HG02571 (cell line): ENCODE measurements around the gene EIF3CL.
A peak's percentile ranks its signal among the peaks of the same experiment; 100 is the strongest.
"Not testable (repeated sequence)": the region's sequence is repeated elsewhere in the genome, so short reads cannot be mapped to it uniquely, and the experiment has no call there.

Source experiments
- ATAC-seq: cut with Tn5 transposase; IDR thresholded peaks from one replicate; pipeline ENCODE4 v1.9.1; 2021; ENCODE audit warnings: mild to moderate bottlenecking, moderate library complexity; ENCODE audit not compliant: unreplicated experiment

Gene EIF3CL

DNA sequence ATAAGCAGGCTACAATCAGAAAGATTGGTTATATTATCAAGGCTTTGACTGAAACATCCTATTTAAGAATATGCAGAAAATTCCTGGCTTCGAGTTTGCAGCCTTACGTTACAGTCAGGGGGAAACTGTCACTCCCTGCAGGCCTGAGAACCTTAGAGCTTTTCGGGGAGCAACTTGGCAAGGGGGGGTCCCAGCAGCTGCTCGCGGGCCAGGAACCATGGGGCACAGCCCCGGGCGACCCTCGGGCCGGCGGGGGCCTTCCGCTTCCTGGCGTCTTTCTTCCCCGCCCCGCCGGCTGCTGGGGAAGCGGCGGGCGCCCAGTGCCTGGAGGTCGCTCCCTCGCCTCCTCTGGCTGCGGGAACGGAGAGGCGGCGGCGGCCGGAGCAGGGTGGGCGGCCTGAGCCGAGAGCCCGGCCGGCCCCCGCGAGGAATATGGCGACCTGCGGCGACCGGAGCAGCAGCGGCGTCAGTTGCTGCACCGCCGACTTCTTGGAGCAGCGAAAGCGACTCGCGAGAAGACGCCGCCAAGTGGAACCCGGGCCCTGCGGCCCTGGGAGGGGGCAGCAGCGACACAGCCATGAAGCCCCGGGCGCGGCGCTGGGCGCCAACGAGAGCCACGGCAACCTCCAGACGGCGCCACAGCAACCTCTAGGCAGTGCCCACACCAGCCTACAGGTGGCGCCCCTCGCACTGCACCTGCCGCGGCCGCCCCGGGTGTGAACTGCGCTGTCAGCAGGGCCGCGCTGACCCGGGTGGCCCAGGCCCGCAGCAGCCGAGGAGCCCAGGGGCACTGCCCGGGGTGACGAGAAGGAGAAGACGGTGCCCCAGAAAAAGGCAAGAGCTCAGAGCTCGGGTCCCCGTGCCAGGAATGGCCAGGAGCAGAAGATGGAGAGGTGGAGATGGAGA, 39.1 kb downstream of the EIF3CL start:
- peak; percentile 80 for ATAC-seq

DNA sequence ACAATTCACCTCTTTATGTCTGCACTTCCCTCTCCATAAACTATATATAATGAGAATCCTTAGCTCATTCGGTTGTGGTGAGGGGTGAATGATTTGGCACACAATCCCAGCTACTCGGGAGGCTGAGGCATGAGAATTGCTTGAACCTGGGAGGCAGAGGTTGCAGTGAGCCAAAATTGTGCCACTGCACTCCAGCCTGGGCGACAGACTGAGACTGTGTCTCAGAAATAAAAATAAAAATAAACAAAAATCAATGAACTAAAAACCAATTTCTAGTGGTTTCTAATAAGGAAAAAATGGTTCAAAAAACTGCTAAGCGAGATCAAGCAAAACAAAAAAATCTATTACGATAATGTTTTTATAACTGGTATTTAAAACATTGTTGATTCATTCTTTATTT, 40.2 kb downstream of the EIF3CL start, which contains the start of gene NPIPB6:
NPIPB6 (minus strand) TSS at position 101 of the 400 bp plus-strand sequence. CDS start 686 bp downstream, outside the sequence.
- not testable (repeated sequence) for ATAC-seq

DNA sequence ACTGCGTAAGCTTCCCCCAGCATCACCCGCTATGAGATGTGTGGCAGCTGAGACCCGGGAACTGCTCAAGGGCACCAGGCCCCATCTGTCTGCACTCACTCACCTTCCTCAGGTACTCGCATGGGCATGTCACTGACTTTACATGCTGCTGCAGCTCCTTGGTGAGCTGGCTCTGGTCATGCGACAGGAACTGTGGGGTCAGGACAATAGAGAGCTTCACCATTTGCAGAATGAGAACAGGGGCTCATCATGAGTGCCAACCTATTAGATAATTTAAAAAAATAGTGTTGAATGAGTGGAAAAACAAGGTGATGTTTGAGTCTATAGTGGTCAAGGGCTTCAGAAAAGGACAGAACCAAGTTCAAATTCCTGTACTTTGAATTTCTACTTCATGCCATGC, 41.0 kb downstream of the EIF3CL start:
- not testable (repeated sequence) for ATAC-seq

DNA sequence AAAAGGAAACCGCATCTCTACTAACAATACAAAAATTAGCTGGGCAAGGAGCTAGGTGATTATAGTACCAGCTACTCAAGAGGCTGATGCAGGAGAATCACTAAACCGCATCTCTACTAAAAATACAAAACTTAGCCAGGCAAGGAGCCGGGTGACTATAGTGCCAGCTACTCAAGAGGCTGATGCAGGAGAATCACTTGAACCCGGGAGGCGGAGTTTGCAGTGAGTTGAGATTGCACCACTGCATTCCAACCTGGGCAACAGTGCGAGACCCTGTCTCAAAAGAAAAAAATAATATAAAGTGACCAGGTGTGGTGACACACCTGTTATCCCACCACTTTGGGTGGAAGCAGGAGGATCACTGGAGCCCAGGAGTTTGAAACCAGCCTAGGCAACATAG, 65.4 kb downstream of the EIF3CL start:
- ATAC-seq, result not testable (repeated sequence)

DNA sequence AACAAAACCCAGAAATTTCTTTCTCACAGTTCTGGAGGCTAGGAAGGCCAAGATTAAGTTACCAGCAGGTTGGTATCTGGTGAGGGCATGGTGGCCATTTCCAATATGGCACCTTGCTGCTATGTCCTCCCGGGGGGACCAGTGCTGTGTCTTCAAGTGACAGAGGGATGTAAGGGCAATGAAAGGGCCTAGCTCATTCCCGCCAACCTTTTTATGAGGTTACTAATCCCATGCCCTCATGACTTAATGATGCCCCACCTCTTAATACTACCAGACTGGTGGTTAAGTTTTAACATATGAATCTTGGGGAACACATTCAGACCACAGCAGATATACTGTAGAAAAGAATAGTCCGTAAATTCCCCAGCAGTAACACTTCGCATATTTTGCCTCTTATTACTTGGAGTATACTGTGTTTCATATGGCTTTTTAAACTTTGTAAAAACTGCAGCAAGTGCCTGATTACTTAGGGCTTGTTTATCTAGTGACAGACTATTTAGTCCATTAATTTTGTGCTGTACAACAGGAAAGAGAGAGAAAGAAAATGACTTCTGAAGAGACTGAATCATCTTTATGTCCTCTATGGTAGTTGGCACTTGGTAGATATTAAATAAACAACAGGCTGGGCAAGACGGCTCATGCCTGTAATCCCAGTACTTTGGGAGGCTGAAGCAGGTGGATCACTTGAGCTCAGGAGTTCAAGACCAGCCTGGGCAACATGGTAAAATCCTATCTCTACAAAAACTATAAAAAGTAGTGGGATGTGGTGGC, 66.5 kb downstream of the EIF3CL start:
- ATAC-seq, result not testable (repeated sequence)

DNA sequence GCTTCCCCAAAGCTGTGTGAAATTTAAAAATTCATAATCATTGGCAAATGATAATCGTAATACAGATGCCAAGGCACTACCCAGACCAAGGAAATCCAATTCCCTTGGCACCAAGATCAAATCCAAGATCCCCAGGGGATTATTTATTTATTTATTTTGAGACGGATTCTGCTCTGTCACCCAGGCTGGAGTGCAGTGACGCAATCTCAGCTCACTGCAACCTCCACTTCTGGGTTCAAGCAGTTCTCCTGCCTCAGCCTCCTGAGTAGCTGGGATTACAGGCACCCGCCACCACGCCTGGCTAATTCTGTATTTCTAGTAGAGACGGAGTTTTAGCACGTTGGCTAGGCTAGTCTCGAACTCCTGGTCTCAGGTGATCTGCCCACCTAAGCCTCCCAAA, 68.0 kb downstream of the EIF3CL start:
- ATAC-seq, result not testable (repeated sequence)

DNA sequence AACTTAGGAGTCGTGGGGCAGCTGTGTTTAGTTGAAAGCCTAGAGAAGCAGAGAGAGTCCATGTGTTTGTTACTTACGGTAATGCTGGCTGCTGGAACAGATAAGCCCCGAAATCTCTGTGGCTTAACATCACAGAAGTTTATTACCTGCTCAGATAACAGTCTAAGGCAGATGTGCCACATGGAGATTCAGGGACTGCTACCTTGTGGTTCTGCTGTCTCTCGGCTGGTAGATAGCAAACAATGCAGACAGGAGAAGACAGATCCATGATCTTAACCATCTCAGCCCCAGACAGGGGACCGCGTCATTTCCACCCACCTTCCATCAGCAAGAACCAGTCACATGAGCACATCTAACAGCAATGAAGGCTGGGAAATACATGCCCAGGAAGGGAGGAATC, 71.0 kb downstream of the EIF3CL start:
- not testable (repeated sequence) for ATAC-seq

DNA sequence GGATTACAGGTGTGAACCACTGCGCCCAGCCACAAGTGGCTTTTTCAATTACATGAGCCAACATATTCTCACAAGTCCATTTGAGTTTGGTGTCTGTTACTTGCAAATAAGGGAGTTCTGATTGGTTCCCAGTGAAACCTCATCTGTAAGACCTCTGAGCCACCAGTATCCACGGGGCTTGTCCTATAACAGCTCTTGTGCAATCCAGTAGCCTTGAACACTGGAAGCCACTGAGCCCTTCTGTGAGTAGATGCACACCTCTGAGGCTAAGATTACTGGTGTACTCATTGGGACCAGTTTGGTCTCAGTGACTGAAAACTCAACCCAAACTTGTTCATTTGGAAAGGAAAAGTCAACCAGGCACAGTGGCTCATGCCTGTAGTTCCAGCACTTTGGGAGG, 72.7 kb downstream of the EIF3CL start:
- ATAC-seq, result not testable (repeated sequence)

DNA sequence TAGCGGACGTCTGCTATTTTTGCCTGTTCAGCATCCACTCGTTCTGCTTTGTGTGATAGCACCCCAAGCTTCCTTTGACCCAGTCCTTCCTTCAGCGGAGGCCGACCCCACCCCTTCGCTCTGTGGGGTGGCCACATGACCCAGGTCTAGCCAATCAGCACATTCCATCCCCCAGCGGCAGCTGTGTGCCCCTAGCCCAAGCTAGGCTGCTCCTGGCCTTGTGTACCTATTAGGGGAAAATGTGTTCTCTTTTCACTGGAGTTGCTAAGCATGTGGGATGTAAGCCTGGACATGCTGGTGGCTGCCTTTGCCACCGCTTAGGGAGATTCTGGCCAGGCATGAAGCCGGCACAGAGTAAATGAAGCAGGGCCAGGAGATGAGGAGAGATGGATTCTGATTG, 73.4 kb downstream of the EIF3CL start:
- ATAC-seq, result not testable (repeated sequence)
